Left lobe of liver (tissue), 2 donors: ENCODE results near the gene DGKD. TPM values are rescaled to one million over a fixed set of nuclear protein-coding genes. Genes with fewer than 3 reads are reported as not detected.
"Not testable (repeated sequence)": the region's sequence is repeated elsewhere in the genome, so short reads cannot be mapped to it uniquely, and the experiment has no call there.

Experiments used
- ATAC-seq: fragments of 200-7000 bp; cut with Tn5 transposase; one replicate; pipeline ENCODE4 v1.9.1; 2020; ENCODE audit warnings: mild to moderate bottlenecking, moderate library complexity
- DNase-seq: peaks from one replicate; pipeline ENCODE4 v3.0.0-alpha.2; 2020; ENCODE audit warnings: low spot score
- total RNA-seq: library from RNA; stranded (reverse); gene quantifications from one replicate; pipeline ENCODE4 v1.2.1, GENCODE V29; 2021
- donor health status: DM: no; HTN: no; CAD: no; lungs with moderate emphysema.
- donor health status: DM: no; HTN: yes; CAD: no.

DGKD gene
- total RNA-seq, 1 donor from 2014 or later: 17.9 TPM

DNA sequence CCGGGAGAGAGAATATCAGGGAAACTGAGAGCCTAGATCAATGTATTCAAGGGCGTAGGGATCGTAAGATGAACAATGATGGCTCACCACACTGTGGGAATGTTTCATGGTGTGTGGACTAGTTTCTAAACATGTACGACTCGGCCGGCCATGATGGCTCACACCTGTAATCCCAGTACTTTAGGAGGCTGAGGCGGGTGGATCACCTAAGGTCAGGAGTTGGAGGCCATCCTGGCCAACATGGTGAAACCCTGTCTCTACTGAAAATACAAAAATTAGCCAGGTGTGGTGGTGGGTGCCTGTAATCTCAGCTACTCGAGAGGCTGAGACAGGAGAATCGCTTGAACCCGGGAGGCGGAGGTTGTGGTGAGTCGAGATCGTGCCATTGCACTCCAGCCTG lies 18.2 kb upstream of the DGKD start:
- DNase-seq, ATAC-seq: not testable (repeated sequence)

DNA sequence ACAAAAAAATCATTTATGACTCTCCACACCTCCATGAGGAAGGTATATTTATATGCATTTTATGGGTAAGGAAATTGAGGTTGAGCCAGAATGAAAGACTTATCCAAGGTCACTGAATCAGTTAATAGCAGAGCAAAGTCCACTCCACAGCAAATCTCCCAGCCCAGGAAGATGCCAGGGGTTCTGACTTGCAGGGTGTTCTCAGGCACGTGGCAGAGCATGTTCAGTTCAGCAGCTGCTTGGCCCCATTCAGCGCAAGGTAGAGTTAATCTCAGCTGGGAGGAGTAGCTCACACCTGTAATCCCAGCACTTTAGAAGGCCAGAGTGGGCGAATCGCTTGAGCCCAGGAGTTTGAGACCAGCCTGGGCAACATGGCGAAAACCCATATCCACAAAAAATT lies 17.8 kb upstream of the DGKD start:
- no peak for ATAC-seq
- DNase-seq: no peak

- ATAC-seq: no peak
- no peak for DNase-seq
Observed at GRCh38 chr2:233338046-233338445, 16.2 kb upstream of the DGKD start.

- ATAC-seq (no peak), DNase-seq (no peak)
Observed at GRCh38 chr2:233338812-233339368, 15.4 kb upstream of the DGKD start.

DNA sequence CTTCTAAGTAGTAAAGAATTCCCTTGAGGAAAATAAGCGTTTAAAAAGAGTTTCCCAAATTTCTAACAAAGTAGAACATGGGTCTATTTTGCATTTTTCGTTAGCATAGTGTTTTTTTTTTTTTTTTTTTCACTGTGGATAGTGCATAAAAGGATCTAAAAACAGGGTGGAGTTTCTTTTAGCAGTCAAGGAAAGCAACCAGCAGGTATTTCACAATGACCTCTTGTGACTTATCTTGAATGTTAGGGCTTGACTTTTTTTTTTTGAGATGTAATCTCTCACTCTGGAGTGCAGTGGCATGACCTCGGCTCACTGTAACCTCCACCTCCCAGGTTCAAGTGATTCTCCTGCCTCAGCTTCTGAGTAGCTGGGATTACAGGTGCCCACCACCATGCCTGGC lies 14.9 kb upstream of the DGKD start:
- DNase-seq (no peak), ATAC-seq (no peak)

DNA sequence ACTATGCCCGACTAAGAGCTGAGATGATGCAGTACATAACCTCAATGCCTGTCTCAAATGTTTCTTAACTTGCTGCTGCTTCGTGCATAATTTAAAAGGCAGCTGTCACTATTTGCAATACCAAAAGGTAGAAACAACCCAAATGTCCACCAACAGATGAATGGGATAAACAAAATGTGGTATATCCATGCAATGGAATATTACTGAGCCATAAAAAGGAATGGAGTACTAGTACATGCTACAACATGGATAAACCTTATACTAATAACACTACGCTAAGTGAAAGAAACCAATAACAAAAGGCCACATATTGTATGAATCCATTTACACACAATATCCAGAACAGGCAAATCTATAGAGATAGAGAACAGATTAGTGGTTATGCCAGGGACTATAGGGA lies 13.0 kb upstream of the DGKD start:
- DNase-seq: no peak
- ATAC-seq: no peak

- DNase-seq (no peak), ATAC-seq (no peak)
Observed at GRCh38 chr2:233342301-233342700, 12.0 kb upstream of the DGKD start.

DNA sequence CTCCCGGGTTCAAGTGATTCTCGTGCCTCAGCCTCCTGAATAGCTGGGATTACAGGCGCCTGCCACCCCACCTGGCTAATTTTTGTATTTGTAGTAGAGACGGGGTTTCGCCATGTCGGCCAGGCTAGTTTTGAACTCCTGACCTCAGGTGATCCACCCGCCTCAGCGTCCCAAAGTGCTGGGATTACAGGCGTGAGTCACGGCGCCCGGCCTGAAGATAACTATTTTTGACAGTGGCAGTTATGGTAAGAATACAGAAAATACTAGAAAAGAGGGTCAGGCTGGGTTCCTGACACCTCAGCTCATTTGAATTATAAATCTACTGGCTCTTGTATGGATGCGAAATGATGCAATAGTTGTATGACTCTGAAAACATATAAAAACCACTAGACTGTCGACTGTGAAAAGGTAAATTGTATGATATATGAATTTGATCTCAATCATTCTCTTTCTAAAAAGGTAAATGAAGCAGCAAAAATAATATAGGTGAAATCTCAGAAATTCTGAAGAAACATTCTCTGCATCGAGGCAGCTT lies 11.1 kb upstream of the DGKD start:
- no peak for ATAC-seq
- DNase-seq: no peak

DNA sequence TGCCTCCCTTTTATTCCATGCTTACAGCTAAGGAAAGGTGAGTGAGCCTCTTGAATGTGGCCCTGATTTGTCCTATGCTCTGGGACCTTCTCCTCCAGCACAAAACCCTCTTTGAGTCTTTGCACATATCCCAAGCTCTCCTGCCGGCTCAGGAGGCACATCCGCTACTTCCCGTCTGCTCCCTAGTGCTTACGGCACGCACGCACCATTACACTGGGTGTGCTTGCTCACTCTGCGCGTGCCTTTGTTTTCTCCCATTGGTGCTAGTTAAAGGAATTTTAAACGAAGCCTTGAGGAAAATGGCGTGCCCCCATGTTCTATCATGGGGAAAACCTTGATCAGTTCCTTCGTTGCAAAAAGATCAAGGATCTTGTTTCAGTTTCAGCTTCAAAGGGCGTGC lies 7.9 kb upstream of the DGKD start:
- DNase-seq (peak; percentile 34), ATAC-seq (no peak)

- ATAC-seq (no peak), DNase-seq (peak; percentile 43)
Observed at GRCh38 chr2:233346930-233347329, 7.4 kb upstream of the DGKD start.

GRCh38 chr2:233349005-233349998 lies 5.0 kb upstream of the DGKD start:
- peak; percentile 73 for ATAC-seq
- peak; percentile 92 for DNase-seq

DNA sequence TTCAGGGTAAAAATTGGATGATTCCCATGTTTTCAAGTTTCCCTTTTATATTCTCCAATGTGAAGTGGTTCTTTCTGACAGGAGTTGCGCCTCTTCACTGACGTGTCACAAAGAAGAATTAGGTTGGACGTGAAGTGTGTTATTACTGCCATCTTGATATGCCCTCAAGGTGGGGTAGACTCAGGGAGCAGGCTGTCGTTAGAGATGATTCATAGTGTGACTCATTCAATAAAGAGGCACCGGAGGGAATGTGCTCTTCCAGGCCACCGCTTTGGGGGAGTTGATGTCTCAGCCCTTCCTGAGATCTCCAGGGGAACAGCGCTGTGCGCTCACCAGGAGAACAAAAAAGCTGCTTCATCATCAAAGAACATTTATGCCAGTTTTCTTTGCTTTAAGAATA lies 3.6 kb upstream of the DGKD start:
- ATAC-seq (no peak), DNase-seq (peak; percentile 22)

- DNase-seq (peak; percentile 18), ATAC-seq (no peak)
Observed at GRCh38 chr2:233351423-233351822, 2.9 kb upstream of the DGKD start.

DNA sequence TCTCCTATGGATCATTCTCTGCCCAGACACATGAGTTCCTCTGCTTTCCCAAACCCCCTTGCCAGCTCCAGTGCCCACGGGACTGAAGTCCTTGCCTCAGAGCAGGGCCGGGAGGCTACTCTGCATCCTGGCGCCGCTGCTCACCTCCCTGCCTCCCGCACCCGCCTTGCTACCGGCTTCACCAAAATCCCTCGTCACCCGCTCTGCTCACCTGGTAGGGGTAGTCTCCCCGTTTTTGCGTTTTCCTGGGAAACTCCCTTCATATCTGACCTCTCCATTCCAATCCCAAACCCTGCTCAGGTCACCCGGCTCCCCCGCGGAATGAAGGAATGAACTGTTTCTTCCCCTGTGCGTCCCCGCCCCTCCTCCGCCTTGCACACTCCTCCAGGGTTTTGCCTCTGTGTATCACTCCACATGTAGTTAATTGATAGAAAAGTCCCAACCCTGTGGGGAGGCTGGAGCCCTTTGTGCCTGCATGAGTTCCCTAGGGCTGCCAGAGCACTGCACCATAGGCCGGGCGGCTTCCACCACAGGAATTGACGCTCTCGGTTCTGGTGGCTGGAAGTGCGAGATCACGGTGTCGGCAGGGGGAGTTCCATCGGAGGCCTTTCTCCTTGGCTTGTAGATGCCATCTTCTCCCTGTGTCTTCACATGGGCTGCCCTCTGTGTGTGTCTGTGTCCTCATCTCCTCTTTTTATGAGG lies 2.0 kb upstream of the DGKD start:
- DNase-seq (peak; percentile 45), ATAC-seq (no peak)

- DNase-seq (peak; percentile 99), ATAC-seq (peak; percentile 73)
Observed at GRCh38 chr2:233353101-233353768, 1.1 kb upstream of the DGKD start.

DNA sequence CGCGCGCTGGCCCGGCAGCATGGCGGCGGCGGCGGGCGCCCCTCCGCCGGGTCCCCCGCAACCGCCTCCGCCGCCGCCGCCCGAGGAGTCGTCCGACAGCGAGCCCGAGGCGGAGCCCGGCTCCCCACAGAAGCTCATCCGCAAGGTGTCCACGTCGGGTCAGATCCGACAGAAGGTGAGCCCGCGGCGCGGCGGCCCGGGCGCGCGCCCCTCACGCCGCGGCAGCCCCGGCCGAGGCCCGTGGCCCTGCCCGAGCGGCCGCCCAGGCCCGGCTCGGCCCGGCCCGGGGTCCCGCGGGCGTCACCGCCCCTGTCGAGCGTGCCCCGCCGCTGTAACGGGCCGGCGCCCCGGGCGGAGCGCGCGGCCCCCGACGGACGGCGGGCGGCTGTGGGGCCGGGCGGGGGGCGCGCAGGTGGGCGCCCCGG lies 218 bp downstream of the DGKD start:
- DNase-seq: peak; percentile 65
- ATAC-seq: no peak

- ATAC-seq (peak; percentile 19), DNase-seq (peak; percentile 60)
Observed at GRCh38 chr2:233354971-233355574, 779 bp downstream of the DGKD start.

GRCh38 chr2:233355916-233356315 lies 1.6 kb downstream of the DGKD start:
- no peak for ATAC-seq
- DNase-seq: peak; percentile 39

GRCh38 chr2:233356546-233357308 lies 2.4 kb downstream of the DGKD start:
- ATAC-seq (no peak), DNase-seq (peak; percentile 44)

GRCh38 chr2:233358335-233358734 lies 4.0 kb downstream of the DGKD start:
- no peak for ATAC-seq
- DNase-seq: no peak
